ENCODE results near the gene ZNF394. TPM values are rescaled to one million over a fixed set of nuclear protein-coding genes. Genes with fewer than 3 reads are reported as not detected.

ZNF394 gene
- total and polyA plus RNA-seq, 9 of the 15 experiments (the other 6 are each of a cell fraction or from before 2014, with no cell fraction given), result 2.9 to 32.2 (median 24.2) TPM

DNA sequence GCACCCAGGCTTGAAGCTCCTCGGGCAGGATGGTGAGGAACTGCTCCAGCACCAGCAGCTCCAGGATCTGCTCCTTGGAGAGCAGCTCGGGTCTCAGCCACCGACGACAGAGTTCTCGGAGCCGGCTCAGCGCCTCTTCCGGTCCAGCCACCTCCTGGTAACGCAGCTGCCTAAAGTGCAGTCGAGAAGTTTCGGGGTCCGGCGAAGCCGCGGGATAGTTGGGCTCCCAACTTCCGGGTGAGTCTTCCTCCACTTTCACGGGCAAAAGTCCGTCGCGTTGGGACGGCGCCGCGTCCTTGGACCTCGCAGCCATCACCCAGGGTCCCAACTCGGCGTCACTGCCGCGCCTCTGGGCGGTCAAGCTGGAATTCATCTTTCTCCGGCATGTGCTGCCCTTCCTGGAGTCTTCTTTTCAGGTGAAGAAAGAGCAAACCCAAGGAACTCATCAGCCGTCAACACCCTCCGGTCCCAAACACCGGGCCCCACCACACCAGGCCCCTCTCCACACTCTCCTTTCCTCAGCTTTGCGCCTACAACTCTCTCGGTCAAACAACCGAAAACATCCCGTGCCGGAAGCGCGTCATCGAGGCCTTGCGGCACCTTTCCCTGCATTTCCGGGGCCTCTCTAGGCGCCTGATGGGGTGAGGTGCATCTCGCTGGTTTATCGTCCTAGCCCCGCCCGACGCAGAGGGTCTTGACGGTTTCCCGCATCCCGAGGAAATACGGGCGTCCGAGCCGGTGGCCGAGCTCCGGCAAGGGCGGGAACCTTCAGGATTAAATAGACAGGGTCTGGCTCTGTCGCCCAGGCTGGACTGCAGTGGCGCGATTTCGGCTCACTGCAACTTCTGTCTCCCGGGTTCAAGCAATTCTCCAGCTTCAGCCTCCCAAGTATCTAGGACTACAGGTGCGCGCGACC, at the start of gene ZNF394 (continued):
- TF ChIP-seq GTF2B (IDR thresholded peaks at IDR 0.05; ENCODE audit: extremely low read depth, insufficient read length) (no peak), FOXJ3 (CRISPR knock-in tag; IDR thresholded peaks at IDR 0.05) (no peak), HSF4 (CRISPR knock-in tag; IDR thresholded peaks at IDR 0.05; ENCODE audit: borderline replicate concordance) (no peak), ZSCAN29 (IDR thresholded peaks at IDR 0.05) (no peak), POLR2A (conservative IDR thresholded peaks at IDR 0.05) (peak; percentile 97), HCFC1 (IDR thresholded peaks at IDR 0.05; ENCODE audit: low read depth, low read length) (peak; percentile 83), E2F3 (CRISPR knock-in tag; IDR thresholded peaks at IDR 0.05) (no peak), BCOR (IDR thresholded peaks at IDR 0.05) (peak; percentile 49; the same call in 1 of the 2 replicates), MTF1 (CRISPR knock-in tag; IDR thresholded peaks at IDR 0.05; ENCODE audit: borderline replicate concordance) (no peak), CREB5 (CRISPR knock-in tag; IDR thresholded peaks at IDR 0.05) (0 out of 2 replicates have a peak, but pooled peaks have one; percentile 44)
- TF ChIP-seq, protein P1, sequence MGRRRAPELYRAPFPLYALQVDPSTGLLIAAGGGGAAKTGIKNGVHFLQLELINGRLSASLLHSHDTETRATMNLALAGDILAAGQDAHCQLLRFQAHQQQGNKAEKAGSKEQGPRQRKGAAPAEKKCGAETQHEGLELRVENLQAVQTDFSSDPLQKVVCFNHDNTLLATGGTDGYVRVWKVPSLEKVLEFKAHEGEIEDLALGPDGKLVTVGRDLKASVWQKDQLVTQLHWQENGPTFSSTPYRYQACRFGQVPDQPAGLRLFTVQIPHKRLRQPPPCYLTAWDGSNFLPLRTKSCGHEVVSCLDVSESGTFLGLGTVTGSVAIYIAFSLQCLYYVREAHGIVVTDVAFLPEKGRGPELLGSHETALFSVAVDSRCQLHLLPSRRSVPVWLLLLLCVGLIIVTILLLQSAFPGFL (CRISPR knock-in tag; IDR thresholded peaks at IDR 0.05), result no peak

All from K562 (cell line).